NB4 (cell line): ENCODE data around the gene DSCAM.

Experiments
- CTCF ChIP-seq: IDR thresholded peaks from one replicate; pipeline ENCODE4 v1.5.1; 2012; ENCODE audit warnings: low read depth, low read length
- MYC ChIP-seq: IDR thresholded peaks from 2 replicates; pipeline ENCODE4 v1.6.1; 2011; ENCODE audit warnings: low read depth, low read length
- POLR2A ChIP-seq: IDR thresholded peaks from 2 replicates; pipeline ENCODE4 v1.6.1; 2011; ENCODE audit warnings: mild to moderate bottlenecking; ENCODE audit not compliant: insufficient read length; ENCODE audit errors: extremely low read depth
- TF ChIP-seq, protein P1 (sequence below): IDR thresholded peaks from 2 replicates; pipeline ENCODE4 v1.6.1; 2011; ENCODE audit warnings: low read depth, low read length

DNA sequence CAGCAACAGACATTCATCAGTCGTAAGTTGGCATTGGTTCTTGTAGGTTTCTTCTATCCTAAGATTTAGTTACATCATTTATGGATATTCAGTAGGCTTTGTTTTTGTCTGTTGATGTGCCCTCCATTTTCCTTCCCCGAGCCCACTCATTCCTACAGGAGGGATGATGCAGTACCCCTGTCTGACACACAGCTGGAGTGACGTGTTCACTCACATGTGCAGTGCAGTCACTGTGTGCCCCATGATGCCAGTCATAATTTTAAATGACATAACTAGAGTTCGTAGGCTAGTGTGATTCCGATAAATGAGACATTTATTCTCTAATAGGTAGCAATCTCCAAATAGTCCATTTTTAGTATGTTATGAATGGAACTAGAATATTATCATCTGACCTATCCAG is 438.4 kb downstream of the DSCAM start:
- TF ChIP-seq POLR2A, result no peak
- no peak for TF ChIP-seq CTCF
- TF ChIP-seq, protein P1, sequence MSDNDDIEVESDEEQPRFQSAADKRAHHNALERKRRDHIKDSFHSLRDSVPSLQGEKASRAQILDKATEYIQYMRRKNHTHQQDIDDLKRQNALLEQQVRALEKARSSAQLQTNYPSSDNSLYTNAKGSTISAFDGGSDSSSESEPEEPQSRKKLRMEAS, result no peak
- no peak for TF ChIP-seq MYC
